Measurements from ENCODE around the gene IFT20. TPM values are rescaled to one million over a fixed set of nuclear protein-coding genes. Genes with fewer than 3 reads are reported as not detected.

Gene IFT20
- total and polyA plus RNA-seq, 10 of the 15 experiments (the other 5 are each of a cell fraction or from before 2014, with no cell fraction given) = 9.4 to 38.2 (median 19.1) TPM

DNA sequence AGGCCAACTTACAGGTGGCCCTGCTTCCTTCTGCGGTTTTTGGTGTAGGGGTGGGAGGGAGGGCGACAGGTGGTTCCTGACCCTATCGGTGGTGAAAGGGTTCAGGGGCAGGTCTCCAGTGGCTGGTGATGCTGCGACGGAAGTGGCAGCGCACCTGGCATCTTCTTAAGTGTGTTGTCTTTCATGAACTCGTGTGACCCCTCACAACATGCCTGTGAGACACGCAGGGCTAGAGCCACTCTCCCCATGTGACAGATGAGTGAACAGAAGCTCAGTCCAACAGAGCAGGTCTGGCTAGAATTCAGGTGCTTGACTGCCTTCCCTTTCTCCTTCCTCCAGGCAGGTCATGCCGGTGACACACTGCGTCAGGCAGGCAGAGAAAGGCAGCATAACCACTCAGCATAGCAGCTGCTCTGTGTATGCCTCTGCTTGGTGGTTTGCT is 8.2 kb upstream of the IFT20 start (continued):
- no peak for TF ChIP-seq MTA3 (IDR thresholded peaks at IDR 0.05; ENCODE audit: borderline replicate concordance, low read length)
- no peak for TF ChIP-seq ASH2L (IDR thresholded peaks at IDR 0.05; ENCODE audit: borderline replicate concordance, low read depth)
- TF ChIP-seq SIX5 (IDR thresholded peaks at IDR 0.05; ENCODE audit: low read depth, low read length, severe bottlenecking) = no peak
- TF ChIP-seq SP1 (IDR thresholded peaks at IDR 0.05; ENCODE audit: low read depth, low read length) = no peak
- no peak for TF ChIP-seq ZSCAN29 (IDR thresholded peaks at IDR 0.05)
- no peak for TF ChIP-seq RAD51 (IDR thresholded peaks at IDR 0.05)
- no peak for TF ChIP-seq GATAD2B (conservative IDR thresholded peaks at IDR 0.05; ENCODE audit: low read depth)

DNA sequence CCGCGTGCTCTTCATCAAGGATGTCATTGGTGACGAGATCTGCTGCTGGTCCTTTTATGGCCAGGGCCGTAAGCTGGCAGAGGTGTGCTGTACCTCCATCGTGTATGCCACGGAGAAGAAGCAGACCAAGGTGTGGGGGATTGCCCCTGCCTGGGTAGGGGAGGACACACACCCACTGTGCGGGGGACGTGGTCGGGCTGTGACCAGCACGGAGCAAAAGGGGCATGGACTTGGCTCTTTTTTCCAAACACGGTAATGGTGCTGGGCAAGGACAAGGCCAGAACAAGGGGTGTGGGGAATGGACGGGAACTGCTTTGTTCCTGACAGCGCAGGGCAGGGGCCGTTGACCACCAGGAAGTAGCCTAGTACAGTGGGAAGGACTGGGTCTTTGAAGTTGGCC is 7.0 kb upstream of the IFT20 start:
- no peak for ATAC-seq
- Histone ChIP-seq H3K4me3 (no peak overlapping the region), H2AFZ (ENCODE audit: control insufficient read depth, low read depth, low read length) (no peak overlapping the region), H4K20me1 (ENCODE audit: control insufficient read depth, insufficient read depth) (no peaks in the 10 kb centered on the region), H3K9ac (ENCODE audit: control insufficient read depth, insufficient read depth, low read length) (no peak overlapping the region), H3K9me3 (replicated peaks; ENCODE audit: control insufficient read depth, insufficient read depth, low read length) (no peaks in the 10 kb centered on the region), H3K27ac (ENCODE audit: control insufficient read depth, insufficient read depth) (no peak overlapping the region), H3K27me3 (replicated peaks in 1 of 2; ENCODE audit: control insufficient read depth in 2 of 2, insufficient read depth in 2 of 2, low read length in 1 of 2) (no peaks in the 10 kb centered on the region), H3K4me2 (ENCODE audit: control insufficient read depth, insufficient read depth) (no peak overlapping the region), H3K36me3 (ENCODE audit: control insufficient read depth in 2 of 2, insufficient read depth in 2 of 2, low read length in 1 of 2) (peaks cover 14 to 20% of the 10 kb centered on the region in 2 experiments), H3K4me1 (ENCODE audit: control insufficient read depth, insufficient read depth, low read length) (no peaks in the 10 kb centered on the region), H3K79me2 (ENCODE audit: control insufficient read depth, insufficient read depth, low read length) (no peaks in the 10 kb centered on the region)
- WGBS (ENCODE audit: insufficient coverage, insufficient replicate concordance, low lambda C conversion rate, missing lambda C conversion rate) = 89% methylated on average over 14 of the region's 14 CpGs
- DNase-seq (ENCODE audit: low read depth, low spot score) = no peak
- RAD21 ChIA-PET (ENCODE audit: unreplicated experiment) = no interaction called here
- no TSS peak for BruUV-seq (replicated peaks)
- POLR2A ChIA-PET = no interaction called here
- CTCF ChIA-PET = no interaction called here
- intact Hi-C loops (cut with micrococcal nuclease; ENCODE audit: unreplicated experiment) = no loop called here
- SMC1A ChIA-PET (ENCODE audit: uncharacterized antibody, unreplicated experiment) = no interaction called here
- FAIRE-seq = no peak
- in situ Hi-C loops (cut with MboI) = loop anchor here (5.0 kb wide), 1 partner anchor 50 kb away; no protein-coding TSS in a partner anchor
- TF ChIP-seq, protein P1, sequence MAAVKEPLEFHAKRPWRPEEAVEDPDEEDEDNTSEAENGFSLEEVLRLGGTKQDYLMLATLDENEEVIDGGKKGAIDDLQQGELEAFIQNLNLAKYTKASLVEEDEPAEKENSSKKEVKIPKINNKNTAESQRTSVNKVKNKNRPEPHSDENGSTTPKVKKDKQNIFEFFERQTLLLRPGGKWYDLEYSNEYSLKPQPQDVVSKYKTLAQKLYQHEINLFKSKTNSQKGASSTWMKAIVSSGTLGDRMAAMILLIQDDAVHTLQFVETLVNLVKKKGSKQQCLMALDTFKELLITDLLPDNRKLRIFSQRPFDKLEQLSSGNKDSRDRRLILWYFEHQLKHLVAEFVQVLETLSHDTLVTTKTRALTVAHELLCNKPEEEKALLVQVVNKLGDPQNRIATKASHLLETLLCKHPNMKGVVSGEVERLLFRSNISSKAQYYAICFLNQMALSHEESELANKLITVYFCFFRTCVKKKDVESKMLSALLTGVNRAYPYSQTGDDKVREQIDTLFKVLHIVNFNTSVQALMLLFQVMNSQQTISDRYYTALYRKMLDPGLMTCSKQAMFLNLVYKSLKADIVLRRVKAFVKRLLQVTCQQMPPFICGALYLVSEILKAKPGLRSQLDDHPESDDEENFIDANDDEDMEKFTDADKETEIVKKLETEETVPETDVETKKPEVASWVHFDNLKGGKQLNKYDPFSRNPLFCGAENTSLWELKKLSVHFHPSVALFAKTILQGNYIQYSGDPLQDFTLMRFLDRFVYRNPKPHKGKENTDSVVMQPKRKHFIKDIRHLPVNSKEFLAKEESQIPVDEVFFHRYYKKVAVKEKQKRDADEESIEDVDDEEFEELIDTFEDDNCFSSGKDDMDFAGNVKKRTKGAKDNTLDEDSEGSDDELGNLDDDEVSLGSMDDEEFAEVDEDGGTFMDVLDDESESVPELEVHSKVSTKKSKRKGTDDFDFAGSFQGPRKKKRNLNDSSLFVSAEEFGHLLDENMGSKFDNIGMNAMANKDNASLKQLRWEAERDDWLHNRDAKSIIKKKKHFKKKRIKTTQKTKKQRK (IDR thresholded peaks at IDR 0.05; ENCODE audit: low read depth, low read length) = no peak
- TF ChIP-seq ESRRA (IDR thresholded peaks at IDR 0.05; ENCODE audit: low read length) (no peak), RBBP5 (conservative IDR thresholded peaks at IDR 0.05) (no peak), NFYA (IDR thresholded peaks at IDR 0.05; ENCODE audit: borderline replicate concordance, low read depth, low read length) (no peak), SREBF2 (IDR thresholded peaks at IDR 0.05; ENCODE audit: low read length) (no peak), PAX8 (IDR thresholded peaks at IDR 0.05) (no peak), IRF4 (IDR thresholded peaks at IDR 0.05; ENCODE audit: low read depth, low read length) (no peak)
- TF ChIP-seq, protein P2, sequence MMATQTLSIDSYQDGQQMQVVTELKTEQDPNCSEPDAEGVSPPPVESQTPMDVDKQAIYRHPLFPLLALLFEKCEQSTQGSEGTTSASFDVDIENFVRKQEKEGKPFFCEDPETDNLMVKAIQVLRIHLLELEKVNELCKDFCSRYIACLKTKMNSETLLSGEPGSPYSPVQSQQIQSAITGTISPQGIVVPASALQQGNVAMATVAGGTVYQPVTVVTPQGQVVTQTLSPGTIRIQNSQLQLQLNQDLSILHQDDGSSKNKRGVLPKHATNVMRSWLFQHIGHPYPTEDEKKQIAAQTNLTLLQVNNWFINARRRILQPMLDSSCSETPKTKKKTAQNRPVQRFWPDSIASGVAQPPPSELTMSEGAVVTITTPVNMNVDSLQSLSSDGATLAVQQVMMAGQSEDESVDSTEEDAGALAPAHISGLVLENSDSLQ (IDR thresholded peaks at IDR 0.05) = no peak
- TF ChIP-seq, protein P3, sequence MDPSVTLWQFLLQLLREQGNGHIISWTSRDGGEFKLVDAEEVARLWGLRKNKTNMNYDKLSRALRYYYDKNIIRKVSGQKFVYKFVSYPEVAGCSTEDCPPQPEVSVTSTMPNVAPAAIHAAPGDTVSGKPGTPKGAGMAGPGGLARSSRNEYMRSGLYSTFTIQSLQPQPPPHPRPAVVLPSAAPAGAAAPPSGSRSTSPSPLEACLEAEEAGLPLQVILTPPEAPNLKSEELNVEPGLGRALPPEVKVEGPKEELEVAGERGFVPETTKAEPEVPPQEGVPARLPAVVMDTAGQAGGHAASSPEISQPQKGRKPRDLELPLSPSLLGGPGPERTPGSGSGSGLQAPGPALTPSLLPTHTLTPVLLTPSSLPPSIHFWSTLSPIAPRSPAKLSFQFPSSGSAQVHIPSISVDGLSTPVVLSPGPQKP (IDR thresholded peaks at IDR 0.05; ENCODE audit: low read depth, low read length) = no peak
- TF ChIP-seq, protein P4, sequence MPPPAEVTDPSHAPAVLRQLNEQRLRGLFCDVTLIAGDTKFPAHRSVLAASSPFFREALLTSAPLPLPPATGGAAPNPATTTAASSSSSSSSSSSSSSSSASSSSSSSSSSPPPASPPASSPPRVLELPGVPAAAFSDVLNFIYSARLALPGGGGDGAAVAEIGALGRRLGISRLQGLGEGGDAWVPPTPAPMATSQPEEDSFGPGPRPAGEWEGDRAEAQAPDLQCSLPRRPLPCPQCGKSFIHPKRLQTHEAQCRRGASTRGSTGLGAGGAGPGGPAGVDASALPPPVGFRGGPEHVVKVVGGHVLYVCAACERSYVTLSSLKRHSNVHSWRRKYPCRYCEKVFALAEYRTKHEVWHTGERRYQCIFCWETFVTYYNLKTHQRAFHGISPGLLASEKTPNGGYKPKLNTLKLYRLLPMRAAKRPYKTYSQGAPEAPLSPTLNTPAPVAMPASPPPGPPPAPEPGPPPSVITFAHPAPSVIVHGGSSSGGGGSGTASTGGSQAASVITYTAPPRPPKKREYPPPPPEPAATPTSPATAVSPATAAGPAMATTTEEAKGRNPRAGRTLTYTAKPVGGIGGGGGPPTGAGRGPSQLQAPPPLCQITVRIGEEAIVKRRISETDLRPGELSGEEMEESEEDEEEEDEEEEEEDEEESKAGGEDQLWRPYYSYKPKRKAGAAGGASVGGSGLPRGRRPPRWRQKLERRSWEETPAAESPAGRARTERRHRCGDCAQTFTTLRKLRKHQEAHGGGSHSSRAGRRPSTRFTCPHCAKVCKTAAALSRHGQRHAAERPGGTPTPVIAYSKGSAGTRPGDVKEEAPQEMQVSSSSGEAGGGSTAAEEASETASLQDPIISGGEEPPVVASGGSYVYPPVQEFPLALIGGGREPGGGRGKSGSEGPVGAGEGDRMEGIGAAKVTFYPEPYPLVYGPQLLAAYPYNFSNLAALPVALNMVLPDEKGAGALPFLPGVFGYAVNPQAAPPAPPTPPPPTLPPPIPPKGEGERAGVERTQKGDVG (CRISPR knock-in tag; IDR thresholded peaks at IDR 0.05) = no peak
